ENCODE measurements around the gene NUP214.
"Not testable (repeated sequence)": the region's sequence is repeated elsewhere in the genome, so short reads cannot be mapped to it uniquely, and the experiment has no call there.

Gene NUP214

DNA sequence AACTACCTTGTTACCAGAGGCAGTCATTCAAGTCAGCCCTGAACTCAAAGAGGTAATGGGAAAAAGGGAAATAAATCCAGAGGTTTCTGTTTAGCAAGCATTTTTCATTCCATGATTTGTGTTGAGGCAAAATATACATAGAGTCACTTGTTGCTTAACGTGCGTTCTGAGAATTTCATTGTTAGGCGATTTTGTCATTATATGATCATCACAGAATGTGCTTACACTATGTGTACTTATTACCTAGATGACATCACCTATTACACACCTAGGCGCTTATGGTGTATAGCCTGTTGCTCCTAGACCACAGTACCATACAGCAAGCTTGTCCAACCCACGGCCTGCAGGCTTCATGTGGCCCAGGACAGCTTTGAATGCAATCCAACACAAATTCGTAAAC, 36.2 kb downstream of the NUP214 start:
- no peak for DNase-seq (ENCODE audit: low spot score)

GRCh38 chr9:131162886-131163285, 37.5 kb downstream of the NUP214 start:
- DNase-seq (ENCODE audit: low spot score): no peak

- no peak for DNase-seq (ENCODE audit: low spot score)
Observed at GRCh38 chr9:131165523-131165922, 40.1 kb downstream of the NUP214 start.

- DNase-seq (ENCODE audit: low spot score): no peak
Observed at GRCh38 chr9:131167146-131167692, 41.8 kb downstream of the NUP214 start.

GRCh38 chr9:131167936-131168335, 42.5 kb downstream of the NUP214 start:
- no peak for DNase-seq (ENCODE audit: low spot score)

DNA sequence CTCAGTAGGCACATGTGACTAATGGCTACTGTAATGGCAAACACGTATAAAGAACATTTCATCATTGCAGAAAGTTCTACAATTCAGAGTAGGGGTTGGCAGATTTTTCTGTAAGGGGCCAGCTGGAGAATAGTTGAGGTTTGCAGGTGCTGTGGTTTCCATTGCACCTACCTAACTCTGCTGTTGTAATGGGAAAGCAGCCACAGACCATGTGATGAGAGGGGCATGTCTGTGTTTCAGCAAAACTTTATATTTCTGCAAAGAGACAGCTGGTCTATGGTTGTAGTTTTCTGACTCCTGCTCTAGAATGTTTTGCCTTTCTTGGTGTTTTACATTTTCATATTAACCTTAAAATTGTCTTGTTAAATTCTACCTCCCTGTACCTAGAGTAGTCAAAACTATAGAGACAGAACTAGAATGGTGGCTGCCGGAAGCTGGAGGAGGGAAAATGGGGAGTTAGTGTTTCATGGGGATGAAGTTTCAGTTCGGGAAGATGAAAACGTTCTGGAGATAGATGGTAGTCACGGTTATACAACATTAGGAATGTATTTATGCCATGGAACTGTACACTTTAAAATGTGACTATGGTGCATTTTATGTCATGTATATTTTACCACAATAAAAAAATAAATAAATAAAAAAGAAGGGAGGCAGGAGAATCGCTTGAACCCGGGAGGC, 44.3 kb downstream of the NUP214 start:
- DNase-seq (ENCODE audit: low spot score): no peak

DNA sequence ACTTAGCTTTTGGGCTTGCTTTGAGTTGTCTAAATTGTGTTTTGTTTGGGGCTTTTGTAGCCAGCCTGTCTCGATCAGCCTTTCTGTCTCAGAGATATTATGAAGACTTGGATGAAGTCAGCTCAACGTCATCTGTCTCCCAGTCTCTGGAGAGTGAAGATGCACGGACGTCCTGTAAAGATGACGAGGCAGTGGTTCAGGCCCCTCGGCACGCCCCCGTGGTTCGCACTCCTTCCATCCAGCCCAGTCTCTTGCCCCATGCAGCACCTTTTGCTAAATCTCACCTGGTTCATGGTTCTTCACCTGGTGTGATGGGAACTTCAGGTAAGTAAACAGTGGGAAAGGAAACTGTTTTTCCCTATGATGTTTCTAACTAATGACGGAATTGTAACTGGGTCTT, 48.6 kb downstream of the NUP214 start:
- no peak for DNase-seq (ENCODE audit: low spot score)

- DNase-seq (ENCODE audit: low spot score): no peak
Observed at GRCh38 chr9:131174681-131175239, 49.4 kb downstream of the NUP214 start.

- no peak for DNase-seq (ENCODE audit: low spot score)
Observed at GRCh38 chr9:131177898-131178297, 52.5 kb downstream of the NUP214 start.

DNA sequence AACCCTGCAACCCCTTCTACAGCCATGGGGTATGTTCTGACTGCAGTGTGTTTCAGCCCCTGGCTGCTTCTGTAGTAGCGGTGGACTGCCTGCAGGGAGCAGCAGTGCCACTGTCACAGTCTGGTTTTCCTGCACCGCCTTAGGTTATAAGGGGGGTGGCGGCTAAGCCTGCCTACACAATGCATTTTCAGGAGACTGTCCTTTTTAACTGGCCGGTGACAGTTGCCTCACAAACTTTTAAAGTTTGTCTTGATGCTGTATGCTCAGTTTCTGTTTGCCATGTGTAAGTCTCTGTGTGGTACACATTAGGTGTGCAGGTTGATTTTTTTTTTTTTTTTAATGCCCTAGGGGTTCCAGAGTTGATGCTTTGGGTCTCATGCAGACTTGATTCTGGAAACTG, 53.0 kb downstream of the NUP214 start:
- DNase-seq (ENCODE audit: low spot score): peak; percentile 89

- DNase-seq (ENCODE audit: low spot score): no peak
Observed at GRCh38 chr9:131178926-131179325, 53.5 kb downstream of the NUP214 start.

- no peak for DNase-seq (ENCODE audit: low spot score)
Observed at GRCh38 chr9:131179561-131180219, 54.3 kb downstream of the NUP214 start.

DNA sequence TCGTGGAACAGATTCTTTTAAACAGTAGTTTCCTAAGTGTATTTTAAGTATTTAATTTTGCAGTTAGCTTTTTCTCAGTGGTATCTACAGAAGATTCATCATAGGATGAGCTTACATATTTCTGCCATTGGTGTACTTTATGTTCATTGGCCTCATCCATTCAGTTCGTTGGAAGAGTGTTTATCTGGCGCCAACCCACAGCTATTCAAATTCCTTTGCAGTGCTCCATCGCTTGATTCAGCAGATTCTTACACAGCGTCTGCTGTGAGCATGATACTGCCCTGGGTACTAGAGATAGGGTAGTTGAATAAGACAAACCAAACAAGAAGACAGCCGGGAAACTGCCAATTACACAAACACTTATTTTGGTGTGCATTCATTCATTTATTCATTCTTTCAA, 55.1 kb downstream of the NUP214 start:
- DNase-seq (ENCODE audit: low spot score): no peak

- no peak for DNase-seq (ENCODE audit: low spot score)
Observed at GRCh38 chr9:131181091-131181681, 55.8 kb downstream of the NUP214 start.

DNA sequence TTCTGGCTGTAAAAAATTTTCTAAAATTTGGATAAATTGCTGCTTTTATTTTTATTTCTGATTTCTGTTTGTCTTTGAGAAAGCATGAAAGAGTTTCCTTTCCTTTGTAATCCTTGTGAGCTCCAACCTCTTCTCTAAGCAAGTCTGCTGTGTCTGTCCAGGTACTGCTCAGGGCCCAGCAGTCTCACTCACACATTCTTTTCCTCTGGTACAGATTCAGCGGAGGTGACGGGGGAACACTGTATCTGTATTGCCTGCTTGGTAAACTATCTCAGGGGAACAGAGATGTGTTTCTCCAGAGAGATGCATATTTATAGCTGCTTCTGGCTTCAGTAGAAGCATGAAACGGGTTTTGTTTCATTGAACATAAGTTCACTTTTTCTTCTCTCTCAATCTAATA, 60.5 kb downstream of the NUP214 start:
- DNase-seq (ENCODE audit: low spot score): no peak

DNA sequence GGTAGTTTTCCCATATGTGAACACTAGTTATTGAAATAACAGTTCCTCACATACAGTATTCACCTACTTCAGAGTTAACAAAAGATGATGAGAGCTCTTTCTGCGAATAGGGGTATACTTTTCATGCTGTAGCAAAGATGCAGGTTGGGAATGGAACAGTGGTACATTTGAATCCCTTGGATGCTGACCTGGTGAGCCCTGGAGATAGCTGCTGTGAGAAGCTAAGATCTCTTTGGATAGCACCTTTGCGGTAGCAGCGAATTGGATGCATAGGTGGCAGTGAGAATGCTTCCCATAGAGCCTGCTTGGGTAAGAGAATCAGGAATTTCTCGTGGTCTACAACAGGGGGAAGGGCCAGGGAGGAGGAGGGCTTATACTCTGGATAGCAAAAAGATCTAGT, 61.2 kb downstream of the NUP214 start:
- no peak for DNase-seq (ENCODE audit: low spot score)

GRCh38 chr9:131187957-131188356, 62.6 kb downstream of the NUP214 start:
- no peak for DNase-seq (ENCODE audit: low spot score)

DNA sequence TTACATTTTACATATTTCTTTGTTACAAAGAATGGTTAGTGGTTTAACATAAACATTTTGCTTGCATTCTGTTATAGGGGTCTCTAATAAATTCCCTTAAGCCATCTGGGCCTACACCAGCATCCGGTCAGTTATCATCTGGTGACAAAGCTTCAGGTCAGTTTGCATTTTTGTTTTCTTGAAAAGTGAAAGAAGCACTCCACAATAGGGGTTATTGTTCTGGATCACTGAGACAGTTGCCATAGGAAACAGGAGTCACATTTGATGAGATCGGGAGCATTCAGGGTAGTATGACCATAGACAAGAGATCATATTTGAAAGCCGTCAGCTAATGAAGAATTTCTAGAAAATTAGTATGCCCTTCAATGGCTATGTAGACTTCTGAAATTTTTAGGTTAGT, 63.6 kb downstream of the NUP214 start:
- no peak for DNase-seq (ENCODE audit: low spot score)

GRCh38 chr9:131190191-131190590, 64.8 kb downstream of the NUP214 start:
- no peak for DNase-seq (ENCODE audit: low spot score)

GRCh38 chr9:131191032-131191431, 65.6 kb downstream of the NUP214 start:
- DNase-seq (ENCODE audit: low spot score): not testable (repeated sequence)

- no peak for DNase-seq (ENCODE audit: low spot score)
Observed at GRCh38 chr9:131191857-131192256, 66.5 kb downstream of the NUP214 start.

DNA sequence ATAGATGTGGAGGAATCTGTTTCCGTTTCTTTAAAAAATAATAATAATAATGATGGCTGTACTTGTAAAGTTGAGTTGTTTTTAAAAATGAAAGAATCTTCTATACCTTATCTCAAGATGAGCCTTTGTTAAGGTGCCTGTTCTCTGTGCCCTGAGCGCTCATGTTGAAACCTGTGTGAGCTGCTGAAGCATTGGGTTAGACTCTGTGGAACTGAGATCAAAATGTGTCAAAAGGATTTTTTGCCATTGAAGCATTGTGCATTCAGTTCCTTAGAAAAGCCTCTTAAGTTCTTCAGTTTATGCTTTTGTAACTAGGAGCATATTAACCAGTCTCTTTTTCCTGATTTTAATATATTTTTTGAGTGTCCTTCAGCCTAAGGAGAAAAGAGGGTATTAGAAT, 67.7 kb downstream of the NUP214 start:
- DNase-seq (ENCODE audit: low spot score): no peak

DNA sequence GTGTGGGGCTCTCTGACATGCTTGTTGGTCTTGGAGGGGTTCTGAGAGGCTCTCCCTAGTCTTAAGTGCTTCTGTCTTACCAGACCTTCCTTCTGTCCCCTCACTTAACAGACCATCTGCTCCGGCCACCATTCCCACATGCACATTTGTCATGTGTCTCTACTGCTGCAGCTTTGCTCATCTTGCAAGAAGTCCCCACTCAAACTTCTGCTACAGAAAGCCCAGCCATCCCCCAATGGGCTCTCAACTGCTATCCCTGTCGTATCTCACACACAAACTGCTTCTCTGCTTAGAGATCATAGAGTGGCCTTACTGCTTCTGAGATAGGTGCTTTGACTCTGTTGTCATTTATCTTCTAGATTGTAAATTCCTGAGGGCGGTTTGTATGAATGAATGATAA, 69.4 kb downstream of the NUP214 start:
- DNase-seq (ENCODE audit: low spot score): no peak
